Suprapubic skin (tissue), 4 donors: ENCODE measurements around the gene MYO5B. TPM values are rescaled to one million over a fixed set of nuclear protein-coding genes. Genes with fewer than 3 reads are reported as not detected.
"Not testable (repeated sequence)": the region's sequence is repeated elsewhere in the genome, so short reads cannot be mapped to it uniquely, and the experiment has no call there.

ENCODE experiments used
- DNase-seq, 2 donors: peaks; one replicate each; pipeline ENCODE4 v3.0.0-alpha.2; 2019; ENCODE audit warnings: low spot score in 2 of 2
- H3K27ac ChIP-seq: fragments of 200-600 bp; sonication (generic); one replicate; pipeline ENCODE4 v1.5.1; 2019
- H3K27me3 ChIP-seq: fragments of 200-600 bp; sonication (generic); one replicate; pipeline ENCODE4 v1.5.1; 2019
- H3K36me3 ChIP-seq: fragments of 200-600 bp; sonication (generic); one replicate; pipeline ENCODE4 v1.5.1; 2019
- H3K4me1 ChIP-seq: fragments of 200-600 bp; sonication (generic); one replicate; pipeline ENCODE4 v1.5.1; 2019
- H3K4me3 ChIP-seq: fragments of 200-600 bp; sonication (generic); one replicate; pipeline ENCODE4 v1.5.1; 2019; ENCODE audit warnings: mild to moderate bottlenecking
- H3K9me3 ChIP-seq: fragments of 200-600 bp; sonication (generic); one replicate; pipeline ENCODE4 v1.5.1; 2019
- CTCF ChIP-seq, 2 donors: fragments of 200-600 bp in 1 of 2; fragments of 450-650 bp in 1 of 2; sonication (generic) in 1 of 2; IDR thresholded peaks; one replicate each; pipeline ENCODE4 v1.5.1; 2016 to 2019; ENCODE audit warnings: antibody characterized with exemption in 2 of 2, mild to moderate bottlenecking in 1 of 2, moderate library complexity in 1 of 2
- EP300 ChIP-seq: sonication (generic); formaldehyde crosslinking; IDR thresholded peaks from one replicate; pipeline ENCODE4 v1.6.1; 2017; ENCODE audit warnings: antibody characterized with exemption
- POLR2A ChIP-seq, 2 donors: fragments of 450-650 bp; IDR thresholded peaks; one replicate each; pipeline ENCODE4 v1.6.1; 2017; ENCODE audit warnings: antibody characterized with exemption in 2 of 2, mild to moderate bottlenecking in 2 of 2, moderate library complexity in 2 of 2
- POLR2AphosphoS5 ChIP-seq, 3 donors: sonication (generic); formaldehyde crosslinking; IDR thresholded peaks; one replicate each; pipeline ENCODE4 v1.6.1; 2017; ENCODE audit warnings: antibody characterized with exemption in 3 of 3
- WGBS: methylation state at CpG from one replicate; pipeline ENCODE4 v1.1.5; 2018; 5-methylcytosine and 5-hydroxymethylcytosine counted together
- total RNA-seq, 4 donors: library from RNA; depleted of rRNA; stranded (reverse); fragments of >200 nt; gene quantifications; one replicate each; pipeline ENCODE4 v1.1.0, GENCODE V29; 2016

MYO5B gene
- total RNA-seq, 4 donors from 2014 or later: 30.3 to 44.4 (median 40.7) TPM

DNA sequence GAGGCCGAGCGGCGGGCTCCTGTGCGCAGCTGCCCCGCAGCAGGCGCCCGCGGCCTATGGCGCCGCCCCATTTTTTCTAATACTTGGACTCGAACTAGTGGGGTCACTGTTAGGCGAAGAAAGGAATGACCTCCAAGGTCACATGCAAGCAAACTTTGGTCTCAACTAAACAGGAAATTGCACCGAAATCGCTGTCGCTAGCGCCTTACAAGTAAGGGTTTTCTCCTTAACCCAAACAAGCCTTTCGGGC lies 382.0 kb downstream of the MYO5B start:
- peak in 1 of 2 donors; percentile 67 for DNase-seq
- no peak for TF ChIP-seq CTCF (IDR thresholded peaks at IDR 0.05)
- no peak for TF ChIP-seq POLR2AphosphoS5 (IDR thresholded peaks at IDR 0.05)
- no peak for TF ChIP-seq POLR2A (IDR thresholded peaks at IDR 0.05)
- TF ChIP-seq EP300: no peak

GRCh38 chr18:49812286-49813068 lies 382.5 kb downstream of the MYO5B start:
- TF ChIP-seq POLR2AphosphoS5 (IDR thresholded peaks at IDR 0.05): no peak
- TF ChIP-seq EP300: no peak
- no peak for TF ChIP-seq CTCF (IDR thresholded peaks at IDR 0.05)
- no peak for TF ChIP-seq POLR2A (IDR thresholded peaks at IDR 0.05)
- peak overlapping the region; percentile 92 for H3K27ac ChIP-seq
- peak overlapping the region; percentile 65 for H3K4me3 ChIP-seq
- peaks cover 31% of the 10 kb centered on the region for H3K4me1 ChIP-seq
- H3K36me3 ChIP-seq: no peaks in the 10 kb centered on the region
- no peaks in the 10 kb centered on the region for H3K9me3 ChIP-seq
- no peaks in the 10 kb centered on the region for H3K27me3 ChIP-seq
- no peak for DNase-seq
- 61% methylated on average over 13 of the region's 13 CpGs for WGBS

More for the DNA sequence above, 382.0 kb downstream of the MYO5B start:
- no peaks in the 10 kb centered on the region for H3K9me3 ChIP-seq
- H3K27ac ChIP-seq: peak overlapping the region; percentile 92
- no peaks in the 10 kb centered on the region for H3K36me3 ChIP-seq
- no peaks in the 10 kb centered on the region for H3K27me3 ChIP-seq
- peaks cover 31% of the 10 kb centered on the region for H3K4me1 ChIP-seq
- H3K4me3 ChIP-seq: peak overlapping the region; percentile 65
- WGBS: 23% methylated on average over 17 of the region's 17 CpGs

DNA sequence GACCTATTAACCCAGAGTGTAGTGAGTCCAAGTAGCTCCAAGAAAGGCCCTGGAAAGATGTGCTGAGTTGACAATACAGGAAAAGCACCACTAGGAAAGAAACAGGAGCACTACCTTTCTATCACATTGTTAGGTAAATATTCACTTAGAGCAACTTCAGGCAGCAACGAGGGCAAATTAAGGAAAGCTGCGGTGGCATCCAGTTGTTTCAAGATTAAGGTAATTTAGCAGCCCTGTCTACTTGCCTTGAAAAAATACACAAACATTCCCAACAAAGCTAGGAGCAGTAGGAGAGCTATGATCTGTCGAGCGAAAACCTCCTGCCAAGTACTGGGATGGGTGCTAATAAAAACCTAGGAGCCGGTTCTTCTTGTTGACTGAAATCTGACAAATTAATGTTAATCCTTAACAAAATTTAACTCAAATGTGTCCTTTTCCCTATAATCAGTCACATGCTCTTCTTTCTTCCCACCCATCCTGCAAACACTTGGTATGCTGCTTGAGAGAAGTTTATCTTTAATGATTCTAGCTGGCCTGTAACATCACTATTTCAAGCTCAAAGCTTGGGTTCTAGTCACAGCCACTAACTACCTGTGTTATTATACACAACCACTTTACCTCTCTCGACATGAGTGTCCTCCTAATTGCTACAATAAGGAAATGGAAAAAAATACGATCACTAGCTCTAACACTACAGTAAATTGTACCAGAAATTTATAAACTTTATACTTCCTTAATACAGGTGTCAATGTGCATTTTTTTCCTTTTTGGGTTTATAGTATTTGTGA lies 383.6 kb downstream of the MYO5B start:
- peaks cover 31% of the 10 kb centered on the region for H3K4me1 ChIP-seq
- no peak overlapping the region for H3K4me3 ChIP-seq
- H3K36me3 ChIP-seq: no peaks in the 10 kb centered on the region
- no peaks in the 10 kb centered on the region for H3K27me3 ChIP-seq
- WGBS: 66% methylated on average over 7 of the region's 7 CpGs
- no peak for TF ChIP-seq POLR2A (IDR thresholded peaks at IDR 0.05)
- no peak for TF ChIP-seq CTCF (IDR thresholded peaks at IDR 0.05)
- no peaks in the 10 kb centered on the region for H3K9me3 ChIP-seq
- H3K27ac ChIP-seq: no peak overlapping the region
- no peak for DNase-seq

DNA sequence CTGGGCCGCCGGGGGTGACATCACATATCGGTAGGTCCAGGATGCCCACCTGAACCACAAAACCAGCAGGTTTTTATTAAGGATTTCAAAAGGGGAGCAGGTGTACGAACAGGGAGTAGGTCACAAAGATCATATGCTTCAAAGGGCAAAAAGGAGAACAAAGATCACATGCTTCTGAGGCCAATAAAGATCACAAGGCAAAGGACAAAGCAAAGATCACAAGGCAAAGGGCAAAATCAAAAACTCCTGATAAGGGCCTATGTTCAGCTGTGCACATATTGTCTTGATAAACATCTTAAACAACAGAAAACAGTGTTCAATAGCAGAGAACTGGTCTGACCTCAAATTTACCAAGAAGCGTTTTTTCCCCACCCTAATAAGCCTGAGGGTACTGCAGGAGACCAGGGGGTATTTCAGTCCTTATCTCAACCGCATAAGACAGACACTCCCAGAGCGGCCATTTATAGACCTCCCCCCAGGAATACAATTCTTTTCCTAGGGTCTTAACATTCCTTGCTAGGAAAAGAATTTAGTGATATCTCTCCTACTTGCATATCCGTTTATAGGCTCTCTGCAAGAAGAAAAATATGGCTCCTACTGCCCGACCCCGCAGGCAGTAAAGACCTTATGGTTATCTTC lies 386.3 kb downstream of the MYO5B start:
- not testable (repeated sequence) for H3K27ac ChIP-seq, H3K36me3 ChIP-seq, DNase-seq, H3K9me3 ChIP-seq, H3K4me3 ChIP-seq, H3K27me3 ChIP-seq
- WGBS: 98% methylated on average over 10 of the region's 10 CpGs
- peaks cover 25% of the 10 kb centered on the region for H3K4me1 ChIP-seq

- DNase-seq: no peak
- Histone ChIP-seq H3K4me3 (no peak overlapping the region), H3K27ac (no peak overlapping the region), H3K9me3 (no peaks in the 10 kb centered on the region), H3K4me1 (no peaks in the 10 kb centered on the region), H3K27me3 (no peaks in the 10 kb centered on the region), H3K36me3 (peaks cover 5% of the 10 kb centered on the region)
- TF ChIP-seq POLR2AphosphoS5 (IDR thresholded peaks at IDR 0.05) (no peak), CTCF (IDR thresholded peaks at IDR 0.05) (no peak)
- WGBS: 91% methylated on average over 5 of the region's 5 CpGs
These were observed 390.9 kb downstream of the MYO5B start for GRCh38 chr18:49804096-49804495.
